HG03442 (cell line): ENCODE measurements around the gene DIS3L2.
"Not testable (repeated sequence)": the region's sequence is repeated elsewhere in the genome, so short reads cannot be mapped to it uniquely, and the experiment has no call there.

Experiments used
- ATAC-seq: cut with Tn5 transposase; IDR thresholded peaks from one replicate; pipeline ENCODE4 v1.9.1; 2021; ENCODE audit warnings: mild to moderate bottlenecking, moderate library complexity; ENCODE audit not compliant: unreplicated experiment

The DIS3L2 gene

GRCh38 chr2:232316461-232317330 lies 355.2 kb downstream of the DIS3L2 start:
- ATAC-seq: no peak

GRCh38 chr2:232318169-232318855 lies 356.8 kb downstream of the DIS3L2 start:
- ATAC-seq: no peak

- ATAC-seq: no peak
Measured at GRCh38 chr2:232319067-232319802, 357.7 kb downstream of the DIS3L2 start.

GRCh38 chr2:232319803-232320442 lies 358.4 kb downstream of the DIS3L2 start:
- no peak for ATAC-seq

- no peak for ATAC-seq
Measured at GRCh38 chr2:232320443-232320803, 358.9 kb downstream of the DIS3L2 start.

DNA sequence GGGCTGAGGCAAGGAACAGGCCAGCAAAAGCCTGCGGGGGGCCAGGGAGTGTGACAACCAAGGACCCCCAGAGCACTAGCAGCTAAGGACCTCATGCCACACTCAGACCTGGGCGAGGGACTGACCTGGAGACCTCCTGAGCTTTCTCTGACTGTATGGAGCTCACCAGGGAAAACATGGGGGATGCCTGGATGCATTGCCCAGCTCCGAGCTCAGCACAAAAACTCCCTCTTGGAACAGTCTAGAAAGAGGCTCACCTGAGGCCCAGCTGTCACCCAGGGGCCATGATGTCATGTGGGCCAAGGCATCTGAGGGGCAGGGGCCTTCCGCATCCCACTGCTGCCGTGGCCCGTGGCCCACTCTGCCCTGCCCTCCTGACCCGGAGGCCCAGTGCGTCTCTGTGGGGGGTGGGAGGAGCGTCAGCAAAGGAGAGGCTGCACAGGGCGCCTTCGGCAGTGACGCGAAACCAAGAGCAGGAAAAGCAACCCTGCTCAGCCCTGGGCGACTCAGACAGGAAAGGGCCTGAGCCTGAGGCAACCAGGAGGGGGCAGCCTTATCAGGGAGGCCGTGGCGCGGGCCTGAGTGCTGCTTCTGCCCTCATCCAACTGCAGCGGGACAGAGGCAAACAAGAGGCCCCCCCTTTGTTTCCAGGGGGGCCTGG lies 359.8 kb downstream of the DIS3L2 start:
- no peak for ATAC-seq

GRCh38 chr2:232321817-232322559 lies 360.5 kb downstream of the DIS3L2 start:
- ATAC-seq: no peak

DNA sequence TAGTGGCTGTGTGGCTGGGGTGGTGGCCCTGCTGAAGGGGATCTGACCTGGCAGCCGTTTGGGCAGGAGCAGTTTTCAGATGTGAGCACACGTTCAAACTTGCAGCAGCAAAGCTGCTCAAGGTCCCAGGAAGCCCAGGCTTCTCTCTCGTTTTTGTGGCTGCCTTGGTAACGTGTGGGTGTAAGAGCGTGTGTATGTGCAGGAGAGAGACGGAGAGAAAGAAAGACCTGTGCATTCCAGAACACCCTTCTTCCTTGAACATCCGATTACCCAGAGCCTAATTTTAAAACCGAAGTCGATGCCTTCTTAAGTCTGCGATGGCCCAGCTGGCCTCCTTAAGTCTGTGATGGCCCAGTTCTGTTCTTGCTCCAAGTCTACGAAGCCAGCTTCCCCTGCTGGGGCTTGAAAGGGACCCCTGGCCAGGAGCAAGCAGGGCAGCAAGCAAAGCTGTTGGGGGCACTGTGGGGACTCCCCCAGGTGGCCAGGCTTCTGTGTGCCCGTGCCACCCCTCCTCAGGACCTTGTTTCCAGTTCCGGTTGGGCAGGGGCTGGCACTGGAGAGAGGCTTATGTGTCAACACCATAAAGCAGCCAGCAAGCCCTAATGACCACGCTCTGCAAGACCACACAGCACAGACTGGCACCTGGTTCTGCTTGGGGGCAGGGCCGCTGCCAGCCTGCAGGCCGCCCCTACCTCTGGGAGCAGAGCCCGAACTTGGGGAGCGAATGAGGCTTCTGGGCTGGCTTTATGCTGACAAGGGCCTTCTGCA lies 361.2 kb downstream of the DIS3L2 start:
- no peak for ATAC-seq

DNA sequence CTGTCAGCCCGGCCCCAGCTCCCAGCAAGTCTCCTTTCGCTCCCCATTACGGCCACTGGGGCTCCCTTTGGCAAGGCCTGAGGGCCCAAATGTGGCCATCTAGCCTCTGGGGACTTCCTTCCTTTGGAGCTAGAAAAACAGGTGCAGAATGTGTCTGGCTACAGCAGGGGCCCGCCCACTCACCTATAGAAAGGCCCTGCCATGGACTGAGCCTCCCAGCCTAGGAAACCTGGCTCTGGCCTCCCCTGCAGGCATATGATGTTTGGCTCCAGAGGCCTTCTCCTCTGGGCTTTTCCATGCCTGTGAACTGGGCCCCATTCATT lies 361.8 kb downstream of the DIS3L2 start:
- no peak for ATAC-seq

DNA sequence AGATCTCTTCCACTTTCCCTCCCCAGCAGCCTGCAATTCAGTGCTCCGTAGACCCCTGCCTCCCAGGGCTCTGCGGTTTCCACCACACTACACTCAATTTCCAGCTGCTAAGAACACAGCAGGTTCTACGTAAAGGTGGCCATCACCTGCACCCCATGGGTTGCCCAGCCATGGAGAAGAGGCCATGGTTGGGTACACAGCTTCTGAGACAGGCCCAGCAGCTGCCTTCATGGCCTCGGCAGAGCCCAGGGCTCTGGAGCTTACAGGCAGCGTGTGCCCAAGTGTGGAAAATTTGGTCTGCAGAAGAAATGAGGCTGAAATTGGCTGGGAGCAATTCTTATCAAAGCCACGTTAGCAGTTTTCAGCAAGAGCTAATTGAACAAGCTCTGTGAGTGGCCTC lies 362.5 kb downstream of the DIS3L2 start:
- ATAC-seq: not testable (repeated sequence)

DNA sequence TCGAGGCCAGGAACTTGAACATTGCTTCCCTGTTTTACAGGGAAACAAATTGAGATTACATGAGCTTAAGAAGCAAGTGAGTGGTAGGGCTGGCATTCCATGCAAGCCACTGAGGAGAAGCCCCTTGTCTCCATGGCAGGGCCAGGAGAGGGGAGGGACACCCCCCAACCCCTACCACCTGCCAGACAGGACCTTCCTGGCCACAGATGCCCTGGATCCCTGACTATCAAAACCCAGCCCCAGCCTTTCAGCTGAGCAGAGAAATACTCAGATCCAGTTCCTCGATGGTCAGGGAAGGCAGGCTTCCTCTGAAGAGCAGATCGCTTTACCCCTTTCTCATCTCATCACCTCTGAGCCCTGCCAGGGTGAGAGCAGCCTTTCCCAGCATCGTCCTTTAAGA lies 363.3 kb downstream of the DIS3L2 start:
- ATAC-seq: no peak

DNA sequence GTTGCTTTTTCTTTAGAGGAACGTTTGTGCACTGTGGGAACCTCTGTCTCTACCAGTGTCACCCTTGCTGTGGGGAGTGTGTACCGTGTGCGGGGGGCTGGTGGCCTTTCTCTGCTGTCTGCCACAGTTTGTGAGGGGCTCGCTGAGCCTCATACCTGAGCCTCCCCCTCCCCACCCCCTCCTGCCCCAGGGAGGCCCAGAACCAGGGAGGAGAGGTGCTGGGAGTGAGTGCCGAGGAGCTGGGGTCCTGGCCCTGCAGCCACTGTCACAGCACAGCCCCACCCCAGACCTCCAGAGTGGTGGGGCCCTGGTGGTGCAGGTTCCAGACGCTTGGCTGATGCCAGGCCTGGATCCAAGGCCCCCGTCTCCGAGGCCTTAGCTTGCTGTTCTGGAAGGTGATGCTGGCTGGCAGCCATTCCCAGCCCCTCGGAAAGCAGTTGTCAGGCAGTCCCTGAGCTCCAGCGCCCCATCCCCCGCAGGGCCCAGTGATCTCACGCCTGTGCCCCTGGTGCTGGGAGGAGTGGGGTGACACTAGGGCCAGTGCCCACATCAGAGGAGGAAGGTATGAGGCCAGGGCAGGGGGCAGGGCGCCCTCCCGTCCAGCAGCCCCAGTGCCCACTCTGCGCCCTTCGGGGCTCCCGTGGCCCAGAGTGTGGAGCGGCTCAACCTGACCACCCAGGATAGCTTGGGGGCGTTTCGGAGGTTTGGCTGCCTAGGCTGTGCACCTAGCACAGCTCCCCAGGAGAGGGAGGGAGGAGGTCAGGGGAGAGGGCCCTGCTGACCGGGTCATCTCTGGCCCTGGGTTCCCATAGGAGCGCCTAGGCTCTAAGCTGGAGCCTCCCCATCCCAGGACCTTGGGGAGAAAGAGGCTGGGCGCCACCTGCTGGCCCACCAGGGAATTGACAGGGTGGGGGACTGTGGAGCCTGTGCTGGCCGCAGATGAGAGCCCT lies 364.1 kb downstream of the DIS3L2 start:
- ATAC-seq: no peak

- ATAC-seq: not testable (repeated sequence)
Measured at GRCh38 chr2:232326274-232327104, 365.0 kb downstream of the DIS3L2 start.

DNA sequence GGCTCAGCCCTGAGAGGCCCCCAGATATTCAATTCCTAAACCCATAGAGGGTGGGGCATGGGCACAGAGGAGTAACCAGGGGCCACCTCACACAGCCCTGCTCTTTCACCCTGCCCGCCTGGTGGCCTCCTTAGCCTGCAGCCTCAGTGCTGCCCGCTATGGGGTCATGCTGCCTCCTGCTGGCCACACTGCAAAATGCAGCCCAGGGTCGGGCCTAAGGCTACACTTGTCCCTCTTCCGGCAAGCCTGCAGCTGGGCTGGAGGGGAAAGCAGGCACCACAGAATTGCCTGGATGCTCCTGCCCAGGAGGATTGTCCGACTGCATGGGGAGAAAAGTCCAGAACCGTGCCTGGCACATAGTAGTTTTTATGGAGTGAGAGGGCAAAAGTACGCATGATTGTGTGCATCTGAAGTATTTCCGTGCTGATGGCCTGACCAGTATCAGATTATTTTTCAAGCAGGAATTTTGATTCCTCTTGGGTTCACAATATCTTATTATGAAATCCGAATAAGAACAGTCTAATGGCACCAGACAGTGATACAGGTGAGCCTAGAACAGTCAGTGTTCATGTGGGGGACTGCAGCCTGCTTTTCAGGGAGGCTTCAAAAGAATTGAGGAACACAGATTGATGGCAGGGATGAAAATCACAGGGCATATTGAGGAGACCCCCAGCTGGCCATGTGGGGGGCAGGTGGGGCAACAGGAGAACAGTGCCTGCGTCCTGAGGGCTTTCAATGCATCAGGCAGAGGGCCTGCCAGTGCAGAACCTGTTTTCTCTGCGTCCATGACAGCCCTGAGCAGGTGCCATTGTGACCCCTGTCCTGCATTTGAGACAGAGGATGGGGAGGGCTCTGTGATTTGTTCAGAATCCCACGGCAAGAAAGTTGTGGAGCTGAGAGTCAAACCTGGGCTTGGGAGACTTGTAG lies 365.9 kb downstream of the DIS3L2 start:
- peak; percentile 52 for ATAC-seq

- no peak for ATAC-seq
Measured at GRCh38 chr2:232328032-232328422, 366.5 kb downstream of the DIS3L2 start.
